Measurements from ENCODE around the gene PITHD1. TPM values are rescaled to one million over a fixed set of nuclear protein-coding genes. Genes with fewer than 3 reads are reported as not detected.
A peak's percentile ranks its signal among the peaks of the same experiment; 100 is the strongest.

Gene PITHD1
- total and polyA plus RNA-seq, 2 of the 8 experiments (the other 6 are each of a cell fraction or from before 2014, with no cell fraction given): 67.4 to 68.8 TPM

GRCh38 chr1:23824711-23825075, 46.5 kb downstream of the PITHD1 start:
- no peak overlapping the region for H3K23ac ChIP-seq (ENCODE audit: insufficient read length)
- no peak overlapping the region for H2BK20ac ChIP-seq (ENCODE audit: low read length)
- peak overlapping the region; percentile 32 for H4K5ac ChIP-seq (ENCODE audit: insufficient read length, low read depth, low read length)
- peak overlapping the region; percentile 68 for H2BK120ac ChIP-seq (replicated peaks; ENCODE audit: low read depth, low read length)
- 9% methylated on average over 8 of the region's 8 CpGs; no CpG with 5 or more reads in 1 of the 2 experiments for WGBS, 2 experiments (ENCODE audit: extremely low coverage in 1 of 2, insufficient coverage in 1 of 2, insufficient read length in 1 of 2, insufficient replicate concordance in 2 of 2, low coverage in 1 of 2, low lambda C conversion rate in 2 of 2, missing lambda C conversion rate in 1 of 2)
- peak overlapping the region; percentile 28; the same call in 1 of the 2 replicates for H2AFZ ChIP-seq (ENCODE audit: low read length)
- no peak for DNase-seq (ENCODE audit: low read depth in 1 of 2, low spot score in 2 of 2)
- H3K4ac ChIP-seq (replicated peaks; ENCODE audit: insufficient read length, low read depth, low read length): no peak overlapping the region
- peak overlapping the region; percentile 96 for H2BK5ac ChIP-seq (ENCODE audit: low read depth, low read length)
- H3K18ac ChIP-seq (ENCODE audit: extremely low read depth, low read length): no peak overlapping the region; the same call in 1 of the 2 replicates
- H3K14ac ChIP-seq (ENCODE audit: insufficient read length): no peak overlapping the region
- no peak overlapping the region for H2BK15ac ChIP-seq (ENCODE audit: low read length)
- H2AK5ac ChIP-seq (ENCODE audit: low read depth, low read length): no peak overlapping the region
- no peak overlapping the region for H4K91ac ChIP-seq (replicated peaks; ENCODE audit: insufficient read length, low read length)
- peaks cover 0 to 6% (median 1%) of the 10 kb centered on the region in 4 experiments; a peak in 2 of 7 replicates for H3K4me1 ChIP-seq (replicated peaks in 1 of 4; ENCODE audit: control insufficient read depth in 3 of 4, insufficient read depth in 4 of 4, low read length in 3 of 4)
- ChIA-PET CTCF (ENCODE audit: partially characterized antibody) (interaction anchor here (0.9 to 8.5 kb wide), 5 partner anchors 14 to 79 kb away, joined by 3 to 99 read pairs (median 6); no protein-coding TSS in a partner anchor), POLR2A (ENCODE audit: partially characterized antibody) (interaction anchor here (0.7 to 4.2 kb wide), 10 partner anchors 8 to 63 kb away, joined by 3 to 28 read pairs (median 4); partner anchors contain the start of genes GALE and PITHD1)
- H3K9me3 ChIP-seq (ENCODE audit: insufficient read depth in 2 of 2, low read depth in 1 of 2, low read length in 1 of 2): no peaks in the 10 kb centered on the region
- peak overlapping the region; percentile 90 to 94 (median 93) for H3K9ac ChIP-seq (replicated peaks in 1 of 4; ENCODE audit: extremely low read depth in 1 of 4, low read depth in 3 of 4, low read length in 3 of 4)
- H3K79me2 ChIP-seq (ENCODE audit: control insufficient read depth in 1 of 2, insufficient read depth in 2 of 2, low read length in 2 of 2): peaks cover 0 to 3% of the 10 kb centered on the region in 2 experiments; a peak in 1 of 4 replicates
- no peaks in the 10 kb centered on the region for H3K36me3 ChIP-seq (ENCODE audit: control insufficient read depth in 2 of 4, insufficient read depth in 4 of 4, low read length in 3 of 4)
- no peak for FAIRE-seq
- H3K4me3 ChIP-seq (ENCODE audit: extremely low read depth in 1 of 4, insufficient read depth in 2 of 4, low read depth in 3 of 4, low read length in 4 of 4): peak overlapping the region; percentile 90 to 96 (median 94)
- H4K8ac ChIP-seq (ENCODE audit: extremely low read depth, insufficient read depth, low read length): peak overlapping the region; percentile 98
- peak overlapping the region; percentile 96 for H3K27ac ChIP-seq (ENCODE audit: low read depth, low read length)
- 0 out of 2 replicates have a peak, but pooled peaks cover 3% of the 10 kb centered on the region for H3K79me1 ChIP-seq (ENCODE audit: low read depth, low read length)
- peaks cover 4% of the 10 kb centered on the region for H3K23me2 ChIP-seq (ENCODE audit: low read depth, low read length)
- peak overlapping the region; percentile 86 to 88 for H3K4me2 ChIP-seq (ENCODE audit: insufficient read depth in 1 of 2, low read depth in 2 of 2, low read length in 2 of 2)
- no peak overlapping the region for H2BK12ac ChIP-seq (ENCODE audit: low read depth, low read length)
- H3K27me3 ChIP-seq (replicated peaks in 1 of 4; ENCODE audit: control insufficient read depth in 3 of 4, extremely low read depth in 1 of 4, insufficient read depth in 3 of 4, low read length in 3 of 4): no peaks in the 10 kb centered on the region
- no peaks in the 10 kb centered on the region for H4K20me1 ChIP-seq (replicated peaks in 1 of 2; ENCODE audit: control insufficient read depth in 1 of 2, insufficient read depth in 2 of 2, low read length in 2 of 2)
- peak overlapping the region; percentile 42 for H3K56ac ChIP-seq (replicated peaks; ENCODE audit: insufficient read length, low read depth, low read length)
- TF ChIP-seq CHD1 (IDR thresholded peaks at IDR 0.05; ENCODE audit: low read depth, low read length): no peak
- TF ChIP-seq POLR2A (IDR thresholded peaks at IDR 0.05; ENCODE audit: control extremely low read depth in 1 of 2, low read depth in 2 of 2, low read length in 2 of 2): no peak
- no peak for TF ChIP-seq SIX5 (IDR thresholded peaks at IDR 0.05; ENCODE audit: low read depth, low read length)
- no peak for TF ChIP-seq KDM4A (IDR thresholded peaks at IDR 0.05; ENCODE audit: low read depth, low read length, severe bottlenecking)
- TF ChIP-seq GTF2F1 (IDR thresholded peaks at IDR 0.05; ENCODE audit: borderline replicate concordance, low read depth, low read length): no peak
- TF ChIP-seq POU5F1 (IDR thresholded peaks at IDR 0.05; ENCODE audit: low read depth, low read length): no peak
- no peak for TF ChIP-seq TCF12 (IDR thresholded peaks at IDR 0.05; ENCODE audit: low read depth, low read length)
- no peak for TF ChIP-seq SUZ12 (IDR thresholded peaks at IDR 0.05; ENCODE audit: low read length)
- TF ChIP-seq SIRT6 (IDR thresholded peaks at IDR 0.05; ENCODE audit: low read length): no peak
- TF ChIP-seq MAFK (IDR thresholded peaks at IDR 0.05; ENCODE audit: low read depth, low read length): no peak
- no peak for TF ChIP-seq HDAC2 (IDR thresholded peaks at IDR 0.05; ENCODE audit: borderline replicate concordance in 1 of 2, low read depth in 2 of 2, low read length in 2 of 2)
- TF ChIP-seq RAD21 (IDR thresholded peaks at IDR 0.05 in 1 of 2, conservative IDR thresholded peaks at IDR 0.05 in 1 of 2; ENCODE audit: low read depth in 2 of 2, low read length in 2 of 2): no peak
- no peak for TF ChIP-seq PHF8 (conservative IDR thresholded peaks at IDR 0.05; ENCODE audit: low read depth, low read length)
- no peak for TF ChIP-seq NRF1 (IDR thresholded peaks at IDR 0.05; ENCODE audit: low read depth, low read length)
